HCT116 (cell line): ENCODE data around the gene CRYAB. TPM values are rescaled to one million over a fixed set of nuclear protein-coding genes. Genes with fewer than 3 reads are reported as not detected.

Source experiments
- ATAC-seq: fragments of 200-7000 bp; cut with Tn5 transposase; 2 replicates; pipeline ENCODE4 v1.9.1; 2020; ENCODE audit warnings: mild to moderate bottlenecking, moderate library complexity
- BruUV-seq: library from RNA; stranded (reverse); fragments of 400-500 nt; replicated peaks from 2 replicates; lab custom pipeline; 2021; lab: Mats Ljungman, UMichigan
- CTCF ChIA-PET: fragments of 300-600 bp; sonication (Branson Sonifier 250); formaldehyde crosslinking; loops from one replicate; lab custom pipeline; 2021; ENCODE audit warnings: antibody characterized with exemption; lab: Charles Lee
- POLR2A ChIA-PET: fragments of 300-600, 350-600 bp; sonication (Branson Sonifier 250); formaldehyde crosslinking; loops from one replicate; lab custom pipeline; 2021; ENCODE audit warnings: antibody characterized with exemption; lab: Charles Lee
- RAD21 ChIA-PET, 2 experiments: fragments of 300-600 bp; sonication (Branson Sonifier 250); formaldehyde crosslinking; loops; one replicate each; lab custom pipeline; 2023; ENCODE audit warnings: low total read pairs in 2 of 2; ENCODE audit not compliant: uncharacterized antibody in 2 of 2, unreplicated experiment in 2 of 2, low non-redundant PET in 1 of 2; lab: Charles Lee
- DNase-seq: peaks from one replicate; pipeline ENCODE4 v3.0.0-alpha.2; 2010; ENCODE audit warnings: low read depth, low spot score
- H2AFZ ChIP-seq: fragments of 200-600 bp; shearing (Covaris generic), sonication (generic); 2 replicates; pipeline ENCODE4 v1.6.1; 2017; ENCODE audit warnings: low read depth, mixed run types, mixed read lengths, antibody characterized with exemption, low read length; ENCODE audit not compliant: poor library complexity, severe bottlenecking
- H3K27ac ChIP-seq: 2 replicates; pipeline ENCODE4 v1.5.1; 2012; ENCODE audit warnings: low read depth, low read length
- H3K27me3 ChIP-seq: fragments of 200-600 bp; sonication (generic); 2 replicates; pipeline ENCODE4 v1.6.1; 2016; ENCODE audit warnings: mixed run types, low read length, mixed read lengths; ENCODE audit not compliant: insufficient read depth
- H3K36me3 ChIP-seq, 2 experiments: fragments of 200-500 bp in 1 of 2; fragments of 200-600 bp in 1 of 2; sonication (Bioruptor generic) in 1 of 2; sonication (generic) in 1 of 2; 2 replicates each; pipeline versions ENCODE4 v1.5.1 to v1.6.1; 2014 to 2016; ENCODE audit warnings: low read length in 2 of 2, inconsistent platforms in 1 of 2, mixed read lengths in 1 of 2, mixed run types in 1 of 2; ENCODE audit not compliant: insufficient read depth in 2 of 2, control insufficient read depth in 1 of 2
- H3K4me1 ChIP-seq, 2 experiments: fragments of 200-600 bp in 1 of 2; sonication (generic) in 1 of 2; 2 replicates each; pipeline versions ENCODE4 v1.5.1 to v1.6.1; 2012 to 2017; ENCODE audit warnings: low read length in 2 of 2, inconsistent platforms in 1 of 2, mild to moderate bottlenecking in 1 of 2, mixed read lengths in 1 of 2, mixed run types in 1 of 2, moderate library complexity in 1 of 2; ENCODE audit not compliant: insufficient read depth in 2 of 2, control insufficient read depth in 1 of 2
- H3K4me2 ChIP-seq: fragments of 200-600 bp; sonication (generic); 2 replicates; pipeline ENCODE4 v1.6.1; 2017; ENCODE audit warnings: mixed run types, low read length, mixed read lengths
- H3K4me3 ChIP-seq, 2 experiments: fragments of 200-600 bp in 1 of 2; sonication (generic) in 1 of 2; replicated peaks in 1 of 2; 2 replicates each; pipeline ENCODE4 v1.5.1; 2011 to 2016; ENCODE audit warnings: low read length in 2 of 2, control low read depth in 1 of 2, low read depth in 1 of 2, mild to moderate bottlenecking in 1 of 2, mixed read lengths in 1 of 2, mixed run types in 1 of 2
- H3K79me2 ChIP-seq: fragments of 200-600 bp; sonication (generic); 2 replicates; pipeline ENCODE4 v1.6.1; 2017; ENCODE audit warnings: mild to moderate bottlenecking, mixed run types, low read length, moderate library complexity, mixed read lengths; ENCODE audit not compliant: insufficient read depth
- H3K9ac ChIP-seq: fragments of 200-600 bp; sonication (generic); 2 replicates; pipeline ENCODE4 v1.6.1; 2016; ENCODE audit warnings: low read length, mixed read lengths
- H3K9me2 ChIP-seq: fragments of 200-600 bp; sonication (generic), shearing (Covaris generic); 2 replicates; pipeline ENCODE4 v1.6.1; 2017; ENCODE audit warnings: mixed run types, mild to moderate bottlenecking, moderate library complexity; ENCODE audit not compliant: insufficient read depth
- H3K9me3 ChIP-seq, 2 experiments: fragments of 200-500 bp in 1 of 2; fragments of 200-600 bp in 1 of 2; sonication (Bioruptor generic) in 1 of 2; sonication (generic) in 1 of 2; 2 replicates each; pipeline ENCODE4 v1.6.1; 2014 to 2017; ENCODE audit warnings: low read length in 2 of 2, mixed read lengths in 2 of 2, inconsistent platforms in 1 of 2, low read depth in 1 of 2, mild to moderate bottlenecking in 1 of 2, mixed run types in 1 of 2, moderate library complexity in 1 of 2; ENCODE audit not compliant: control insufficient read depth in 1 of 2, insufficient read depth in 1 of 2
- H4K20me1 ChIP-seq: fragments of 200-600 bp; sonication (generic), shearing (Covaris generic); 2 replicates; pipeline ENCODE4 v1.6.1; 2017; ENCODE audit warnings: mixed run types, mild to moderate bottlenecking, moderate library complexity; ENCODE audit not compliant: insufficient read depth
- ATF3 ChIP-seq: IDR thresholded peaks from 2 replicates; pipeline ENCODE4 v1.6.1; 2012
- CEBPB ChIP-seq: IDR thresholded peaks from 2 replicates; pipeline ENCODE4 v1.6.1; 2012; ENCODE audit warnings: low read depth
- CTCF ChIP-seq, 3 experiments: fragments of 200-600 bp in 1 of 3; sonication (generic) in 1 of 3; IDR thresholded peaks in 2 of 3; conservative IDR thresholded peaks in 1 of 3; 2 replicates each; pipeline ENCODE4 v1.5.1; 2012 to 2017; ENCODE audit warnings: low read depth in 2 of 3, low read length in 2 of 3, antibody characterized with exemption in 1 of 3, borderline replicate concordance in 1 of 3, control low read depth in 1 of 3, mild to moderate bottlenecking in 1 of 3, mixed read lengths in 1 of 3, mixed run types in 1 of 3, moderate library complexity in 1 of 3; ENCODE audit not compliant: insufficient read depth in 1 of 3
- EGR1 ChIP-seq: IDR thresholded peaks from 2 replicates; pipeline ENCODE4 v1.6.1; 2012; ENCODE audit warnings: low read depth
- EZH2 ChIP-seq: fragments of 200-600 bp; sonication (generic); IDR thresholded peaks from 2 replicates; pipeline ENCODE4 v1.6.1; 2017; ENCODE audit warnings: antibody characterized with exemption, mixed run types
- EZH2phosphoT487 ChIP-seq: fragments of 200-600 bp; IDR thresholded peaks from 2 replicates; pipeline ENCODE4 v1.6.1; 2018; ENCODE audit warnings: antibody characterized with exemption, borderline replicate concordance
- FOSL1 ChIP-seq: IDR thresholded peaks from 2 replicates; pipeline ENCODE4 v1.6.1; 2012; ENCODE audit warnings: low read depth
- JUND ChIP-seq: IDR thresholded peaks from 2 replicates; pipeline ENCODE4 v1.6.1; 2012
- POLR2AphosphoS5 ChIP-seq: IDR thresholded peaks from 2 replicates; pipeline ENCODE4 v1.6.1; 2011; ENCODE audit warnings: mild to moderate bottlenecking, low read depth, low read length, moderate library complexity
- RAD21 ChIP-seq: IDR thresholded peaks from 2 replicates; pipeline ENCODE4 v1.6.1; 2012; ENCODE audit warnings: low read depth, mild to moderate bottlenecking
- REST ChIP-seq: IDR thresholded peaks from 2 replicates; pipeline ENCODE4 v1.6.1; 2012; ENCODE audit warnings: low read depth
- TCF7L2 ChIP-seq: IDR thresholded peaks from 2 replicates; pipeline ENCODE4 v1.7.0; 2011; ENCODE audit warnings: borderline replicate concordance, inconsistent platforms; ENCODE audit not compliant: insufficient read depth, insufficient read length; ENCODE audit errors: extremely low read depth
- YY1 ChIP-seq: IDR thresholded peaks from 2 replicates; pipeline ENCODE4 v1.6.1; 2011; ENCODE audit warnings: low read length, low read depth, moderate library complexity, mild to moderate bottlenecking; ENCODE audit not compliant: insufficient replicate concordance; ENCODE audit errors: extremely low read depth
- ZFX ChIP-seq: fragments of 450-650 bp; IDR thresholded peaks from 2 replicates; pipeline ENCODE4 v1.6.1; 2017
- intact Hi-C: fragments of 100-400 bp; cut with micrococcal nuclease; formaldehyde crosslinking; loops from 2 replicates; pipeline ENCODE4 v1.10.0; 2022
- total RNA-seq: library from RNA; stranded (reverse); gene quantifications from one replicate; pipeline ENCODE4 v1.2.1, GENCODE V29; 2021; ENCODE audit not compliant: unreplicated experiment

Gene CRYAB
- total RNA-seq, 1 experiment from 2014 or later: not detected

- no peak for TF ChIP-seq REST
- TF ChIP-seq EZH2: no peak
These were observed 11.2 kb upstream of the CRYAB start (continued) for GRCh38 chr11:111922803-111923202.

GRCh38 chr11:111921541-111922230 lies 10.1 kb upstream of the CRYAB start:
- no peak for ATAC-seq

More at GRCh38 chr11:111921541-111922230, 10.1 kb upstream of the CRYAB start:
- H2AFZ ChIP-seq: no peak overlapping the region
- CTCF ChIA-PET: no interaction called here
- no peak for DNase-seq
- no peak overlapping the region for H3K9ac ChIP-seq
- TF ChIP-seq ZFX: no peak
- TF ChIP-seq REST: no peak
- TF ChIP-seq EZH2phosphoT487: no peak
- TF ChIP-seq CTCF (IDR thresholded peaks at IDR 0.05 in 2 of 3, conservative IDR thresholded peaks at IDR 0.05 in 1 of 3; ENCODE audit: borderline replicate concordance in 1 of 3, insufficient read depth in 1 of 3, low read depth in 2 of 3, low read length in 2 of 3): no peak
- TF ChIP-seq YY1: no peak
- TF ChIP-seq CEBPB: no peak
- no peak for TF ChIP-seq JUND
- TF ChIP-seq TCF7L2: no peak
- TF ChIP-seq RAD21: no peak
- no peak for TF ChIP-seq FOSL1
- no peak for TF ChIP-seq POLR2AphosphoS5
- TF ChIP-seq ATF3: no peak
- TF ChIP-seq EGR1: no peak
- TF ChIP-seq, all 23 proteins: peak for 0
- no peaks in the 10 kb centered on the region for H3K79me2 ChIP-seq
- H3K4me2 ChIP-seq: no peak overlapping the region
- H3K4me3 ChIP-seq: no peak overlapping the region
- ChIA-PET POLR2A (no interaction called here), RAD21 (no interaction called here)
- no peaks in the 10 kb centered on the region for H3K9me2 ChIP-seq
- no TSS peak for BruUV-seq
- H3K27ac ChIP-seq: no peak overlapping the region
- peaks cover 12 to 25% of the 10 kb centered on the region in 2 experiments for H3K4me1 ChIP-seq
- H3K36me3 ChIP-seq: no peaks in the 10 kb centered on the region
- intact Hi-C loops: no loop called here
- no peaks in the 10 kb centered on the region for H3K9me3 ChIP-seq
- no peaks in the 10 kb centered on the region for H4K20me1 ChIP-seq
- no peaks in the 10 kb centered on the region for H3K27me3 ChIP-seq
